ENCODE measurements around the gene CSNK1G1.
"Not testable (repeated sequence)": the region's sequence is repeated elsewhere in the genome, so short reads cannot be mapped to it uniquely, and the experiment has no call there.

CSNK1G1 gene

DNA sequence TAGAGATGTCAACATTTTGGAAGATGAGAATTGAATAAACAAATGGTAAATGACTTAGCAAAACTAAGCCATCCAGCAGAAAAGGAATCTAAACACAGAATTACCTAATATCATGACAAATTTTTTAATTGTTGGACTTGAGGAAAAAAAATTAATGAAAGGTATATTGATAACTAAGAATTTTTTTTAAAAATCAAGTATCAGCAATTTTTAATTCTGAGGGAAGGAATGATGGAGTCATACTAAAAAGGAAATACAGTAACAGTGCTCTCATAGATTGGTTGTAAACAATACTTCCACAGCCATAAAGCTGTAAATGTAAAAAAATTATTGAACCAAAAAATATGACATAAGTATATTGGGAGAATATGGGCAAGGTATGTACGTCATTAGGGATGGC, 68.0 kb downstream of the CSNK1G1 start:
- no peak for DNase-seq (ENCODE audit: low spot score)

DNA sequence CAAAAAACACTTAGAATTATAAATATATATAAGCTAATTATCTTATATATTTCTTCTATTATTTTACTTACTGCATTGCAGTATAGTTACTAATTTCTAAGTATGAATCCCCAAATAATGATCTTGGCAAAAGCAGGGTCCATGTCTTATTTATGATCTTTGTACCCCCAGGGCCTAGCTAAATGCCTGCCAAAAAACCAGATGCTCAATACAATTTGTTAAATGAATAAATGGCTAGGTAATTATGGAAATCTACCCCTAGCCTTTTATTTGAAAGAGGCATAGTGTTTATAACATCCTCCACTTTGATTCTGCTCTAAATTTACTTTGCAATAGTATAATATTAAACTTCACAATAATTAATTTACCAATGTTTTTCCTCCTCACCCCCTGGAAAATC, 69.5 kb downstream of the CSNK1G1 start:
- DNase-seq (ENCODE audit: low spot score) = no peak

DNA sequence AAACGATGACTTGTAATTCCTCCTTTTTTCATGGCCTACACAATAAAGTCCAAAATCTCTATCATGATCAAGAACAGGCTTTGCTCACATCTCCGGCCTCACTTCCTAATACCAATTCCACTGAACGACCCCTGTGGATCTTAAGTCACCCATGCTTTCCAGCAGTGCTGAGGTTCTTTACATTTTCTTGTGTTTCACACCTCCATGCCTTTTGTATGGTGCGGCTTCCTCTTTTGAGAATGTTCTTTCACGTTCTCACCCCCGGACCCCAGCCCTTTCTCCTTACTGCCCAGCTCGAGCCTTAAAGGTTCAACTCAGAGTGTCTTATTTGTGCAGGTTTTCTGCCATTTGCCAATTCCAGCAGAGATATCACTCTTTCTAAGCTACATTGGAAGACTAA, 70.1 kb downstream of the CSNK1G1 start:
- no peak for DNase-seq (ENCODE audit: low spot score)

DNA sequence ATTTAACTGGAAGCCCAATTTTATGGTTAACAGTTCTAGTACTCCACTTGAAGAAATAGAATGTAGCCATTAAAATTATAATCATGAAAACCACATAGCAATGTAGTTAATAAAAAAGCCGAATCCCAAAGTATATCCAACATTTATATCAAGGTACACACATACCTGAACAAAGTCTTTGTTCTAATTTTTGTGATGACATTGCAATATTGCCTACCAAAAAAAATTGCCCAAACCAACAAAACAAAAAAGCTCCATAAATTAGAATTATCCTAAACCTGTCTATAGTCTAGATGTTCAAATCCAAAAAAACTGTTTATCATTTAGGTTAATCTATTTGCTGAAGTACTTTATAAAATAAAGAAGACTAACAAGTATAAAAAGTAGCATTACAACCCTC, 70.8 kb downstream of the CSNK1G1 start:
- no peak for DNase-seq (ENCODE audit: low spot score)

DNA sequence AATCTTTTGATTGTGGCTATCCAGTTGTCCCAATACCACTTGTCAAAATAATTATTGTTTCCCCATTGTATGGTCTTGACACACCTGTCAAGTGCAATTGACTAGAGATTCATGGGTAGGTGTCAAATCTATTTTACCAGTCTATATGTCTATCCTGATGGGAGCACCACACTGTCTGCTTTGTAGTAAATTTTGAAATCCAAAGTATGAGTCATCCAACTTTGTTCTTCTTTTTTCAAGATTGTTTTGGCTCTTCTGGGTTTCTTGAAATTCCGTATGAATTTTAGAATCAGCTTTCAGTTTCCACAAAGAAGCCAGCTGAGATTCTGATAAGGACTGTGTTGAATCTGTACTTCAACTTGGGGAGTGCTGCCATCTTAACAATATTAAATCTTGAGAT, 71.9 kb downstream of the CSNK1G1 start:
- peak; percentile 8 for DNase-seq (ENCODE audit: low spot score)

DNA sequence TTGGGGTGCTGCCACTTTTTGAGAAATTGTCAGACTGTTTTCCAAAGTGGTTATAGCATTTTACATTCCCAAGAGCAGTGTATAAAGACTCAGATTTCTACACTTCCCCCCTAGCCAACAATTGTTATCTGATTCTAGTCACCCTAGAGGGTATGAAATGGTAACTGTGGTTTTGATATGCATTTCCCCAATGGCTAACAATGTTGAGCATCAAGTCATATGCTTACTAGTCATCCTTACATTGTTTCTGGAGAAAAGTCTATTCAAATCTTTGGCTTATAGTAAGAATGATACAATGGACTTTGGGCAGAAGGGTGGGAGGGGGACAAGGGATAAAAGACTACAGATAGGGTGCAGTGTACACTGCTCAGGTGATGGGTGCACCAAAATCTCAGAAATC, 73.3 kb downstream of the CSNK1G1 start:
- DNase-seq (ENCODE audit: low spot score) = no peak

DNA sequence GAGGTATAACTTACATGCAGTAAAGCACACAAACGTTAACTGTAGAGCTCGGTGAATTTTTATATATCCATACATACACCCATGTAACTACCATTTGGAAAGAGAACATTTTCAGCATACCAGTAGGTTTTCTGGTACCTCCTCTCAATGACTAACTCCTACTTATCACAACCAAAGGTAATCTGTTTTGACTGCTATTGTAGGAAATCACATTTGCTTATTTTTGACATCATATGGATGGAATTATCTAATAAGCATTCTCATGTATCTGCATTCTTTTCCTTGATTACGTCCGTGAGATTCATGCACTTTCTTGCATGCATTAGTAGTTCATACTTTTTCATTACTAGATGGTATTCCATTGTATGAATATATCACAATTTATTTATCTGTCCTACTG, 76.8 kb downstream of the CSNK1G1 start:
- DNase-seq (ENCODE audit: low spot score) = no peak

DNA sequence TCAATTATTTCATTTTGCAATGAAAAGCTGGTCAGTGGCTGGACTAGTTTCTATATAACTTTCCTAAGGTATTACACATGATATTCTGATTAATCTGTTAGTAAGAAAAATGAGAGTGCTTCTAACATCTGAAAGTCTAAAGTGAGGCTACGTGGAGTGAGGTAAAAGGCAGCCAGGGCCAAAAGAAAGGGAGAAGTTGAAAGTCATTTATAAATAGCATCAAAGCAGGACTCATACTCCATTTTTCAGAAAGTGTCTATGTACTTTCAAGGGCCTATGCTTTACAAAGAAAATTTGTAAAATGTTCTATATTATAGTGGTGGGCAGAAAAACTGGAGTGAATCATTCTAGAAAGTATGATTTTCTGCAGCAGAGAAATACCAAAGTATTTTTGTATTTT, 80.0 kb downstream of the CSNK1G1 start:
- DNase-seq (ENCODE audit: low spot score) = no peak

DNA sequence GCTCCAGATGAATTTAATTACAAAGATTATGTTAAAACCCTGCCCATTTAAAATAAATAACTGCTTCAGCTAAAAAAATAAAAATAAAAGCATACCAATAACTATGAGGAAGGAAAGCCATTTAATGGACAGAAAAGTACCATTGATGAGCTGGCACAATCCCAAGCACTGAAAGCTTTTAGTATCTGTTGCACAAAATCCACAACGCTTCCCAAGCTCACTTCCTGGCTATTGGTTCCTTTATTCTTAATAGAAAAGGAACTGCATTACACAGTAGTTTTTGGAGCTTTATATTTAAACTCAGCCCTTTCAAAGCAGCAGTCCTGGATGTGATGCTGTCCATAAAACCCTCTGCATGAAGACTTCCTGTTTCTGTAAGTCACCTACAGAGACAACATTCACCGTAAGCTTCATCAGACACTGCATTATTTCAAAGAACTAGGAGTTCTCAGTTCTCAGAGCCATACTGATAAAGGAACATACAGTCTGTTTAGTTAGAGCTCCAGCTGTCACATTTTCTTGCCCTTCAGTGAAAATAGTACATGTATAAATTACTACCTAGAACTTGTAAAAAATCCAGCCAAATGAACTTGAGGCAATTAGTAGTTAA, 81.5 kb downstream of the CSNK1G1 start:
- no peak for DNase-seq (ENCODE audit: low spot score)

DNA sequence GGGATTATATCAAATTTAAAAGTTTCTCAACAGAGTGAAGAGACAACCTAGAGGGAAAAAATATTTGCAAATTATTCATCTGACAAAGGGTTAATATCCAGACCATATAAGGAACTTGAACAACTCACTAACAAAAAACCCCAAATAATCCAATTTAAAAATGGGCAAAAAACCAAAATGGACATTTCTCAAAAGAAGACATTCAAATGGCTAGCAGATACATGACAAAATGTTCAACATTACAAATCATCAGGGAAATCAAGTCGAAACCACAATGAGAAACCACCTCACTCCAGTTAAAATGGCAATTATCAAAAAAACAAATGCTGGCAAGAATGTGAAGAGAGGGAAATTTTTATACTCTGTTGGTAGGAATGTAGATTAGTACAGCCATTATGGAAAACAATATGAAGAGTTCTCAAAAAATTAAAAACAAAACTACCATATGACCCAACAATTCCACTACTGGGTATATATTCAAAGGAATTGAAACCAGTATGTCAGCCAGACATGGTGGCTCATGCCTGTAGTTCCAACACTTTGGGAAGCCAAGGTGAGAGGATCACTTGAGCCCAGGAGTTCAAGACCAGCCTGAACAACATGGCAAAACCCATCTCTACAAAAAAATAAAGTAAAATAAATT, 88.5 kb downstream of the CSNK1G1 start:
- DNase-seq (ENCODE audit: low spot score) = no peak

DNA sequence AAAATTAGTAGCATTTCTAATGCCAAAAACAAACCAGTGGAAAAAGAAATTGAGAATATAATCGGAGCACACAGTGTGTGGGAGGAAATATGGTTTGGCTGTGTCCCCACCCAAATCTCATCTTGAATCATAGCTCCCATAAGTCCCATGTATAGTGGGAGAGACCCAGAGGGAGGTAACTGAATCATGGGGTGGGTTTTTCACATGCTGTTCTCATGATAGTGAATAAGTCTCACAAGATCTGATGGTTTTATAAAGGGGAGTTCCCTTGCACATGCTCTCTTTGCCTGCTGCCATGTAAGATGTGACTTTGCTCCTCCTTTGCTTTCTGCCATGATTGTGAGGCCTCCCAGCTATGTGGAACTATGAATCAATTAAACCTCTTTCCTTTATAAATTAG, 90.8 kb downstream of the CSNK1G1 start:
- DNase-seq (ENCODE audit: low spot score) = not testable (repeated sequence)

DNA sequence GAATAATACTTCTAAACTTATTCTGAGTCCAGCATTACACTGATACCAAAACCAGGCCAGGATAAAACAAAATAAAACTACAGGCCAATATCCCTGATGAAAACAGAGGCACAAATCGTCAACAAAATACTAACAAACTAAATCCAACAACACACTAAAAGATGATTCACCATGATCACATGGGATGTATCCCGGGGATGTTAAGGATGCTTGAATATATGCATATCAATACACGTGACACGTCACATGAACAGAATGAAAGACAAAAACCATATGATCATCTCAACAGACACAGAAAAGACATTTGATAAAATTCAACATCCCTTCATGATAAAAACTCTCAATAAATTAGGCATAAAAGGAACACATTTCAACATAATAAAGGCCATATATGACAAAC, 91.5 kb downstream of the CSNK1G1 start:
- no peak for DNase-seq (ENCODE audit: low spot score)

DNA sequence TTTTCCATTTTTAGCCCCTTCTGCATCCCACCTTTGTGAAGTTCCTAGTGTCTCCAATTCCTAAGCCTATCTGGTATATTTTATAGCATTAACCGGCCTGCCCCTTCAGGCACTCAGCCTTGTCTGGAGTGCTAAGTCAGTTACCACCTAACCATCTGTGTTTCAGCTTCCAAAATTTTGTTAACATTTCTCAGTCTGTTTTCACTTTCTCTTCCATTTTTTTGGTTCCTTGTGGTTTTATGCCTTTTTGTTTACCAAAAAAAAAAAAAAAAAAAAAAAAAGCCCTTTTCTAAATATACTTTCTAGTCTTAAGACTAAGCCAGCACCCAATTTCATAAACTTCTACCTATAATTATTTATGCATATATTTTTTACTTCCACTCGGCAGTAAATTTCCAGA, 92.4 kb downstream of the CSNK1G1 start:
- DNase-seq (ENCODE audit: low spot score) = no peak

DNA sequence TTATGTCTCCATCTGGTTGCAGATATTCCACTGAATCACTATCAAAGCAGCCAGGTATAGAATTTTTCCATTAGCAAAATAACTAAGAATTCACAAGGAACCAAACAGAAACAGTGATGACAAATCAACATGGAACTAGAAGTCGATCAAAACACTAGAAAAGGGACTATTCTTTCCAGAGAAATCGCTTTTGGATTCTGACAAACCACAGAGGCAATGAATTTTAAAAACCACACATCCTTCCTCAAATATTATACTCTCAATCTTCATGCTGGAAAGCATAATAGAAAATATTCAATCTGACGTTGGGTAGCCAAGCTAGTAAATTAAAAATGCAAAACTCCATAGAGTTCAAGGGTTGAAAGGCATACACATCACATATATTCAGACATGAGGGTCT, 99.9 kb downstream of the CSNK1G1 start:
- no peak for DNase-seq (ENCODE audit: low spot score)

DNA sequence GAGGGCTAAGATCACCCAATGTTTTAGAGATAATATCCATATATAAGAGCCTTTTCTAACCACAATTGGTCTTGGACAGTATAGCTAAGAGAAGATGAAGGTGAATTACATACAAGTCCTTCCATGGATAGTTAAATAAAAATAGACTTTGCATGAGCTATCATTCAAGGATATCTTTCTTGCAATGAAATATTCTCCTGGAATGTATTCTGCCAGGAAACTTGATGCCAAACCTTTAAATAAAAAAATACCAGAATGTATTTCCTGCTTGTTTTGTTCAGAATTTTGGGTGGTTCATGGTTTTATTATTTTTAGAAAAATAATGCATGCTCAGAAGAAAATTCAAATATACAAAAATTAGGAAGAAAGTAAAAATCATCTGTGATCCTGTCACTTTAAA, 104.3 kb downstream of the CSNK1G1 start:
- no peak for DNase-seq (ENCODE audit: low spot score)

DNA sequence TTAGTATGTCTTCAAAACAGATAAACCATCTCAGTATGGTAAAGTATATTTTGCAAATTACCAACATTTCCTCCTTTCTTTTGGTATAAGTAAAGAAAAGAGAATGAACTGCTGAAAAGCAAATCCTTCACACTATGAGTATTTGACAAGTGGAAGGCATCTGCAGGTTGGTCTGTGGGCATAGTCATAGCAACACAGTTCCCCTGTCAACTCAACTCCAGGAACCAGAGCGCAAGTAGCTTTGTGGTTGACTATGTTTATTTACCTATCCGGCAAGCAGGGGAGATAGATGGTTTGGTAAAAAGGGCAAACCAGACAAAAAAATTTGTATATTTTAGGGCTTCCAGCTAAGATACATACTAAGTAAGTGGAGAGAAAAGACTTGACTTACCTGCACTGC, 104.9 kb downstream of the CSNK1G1 start:
- no peak for DNase-seq (ENCODE audit: low spot score)

DNA sequence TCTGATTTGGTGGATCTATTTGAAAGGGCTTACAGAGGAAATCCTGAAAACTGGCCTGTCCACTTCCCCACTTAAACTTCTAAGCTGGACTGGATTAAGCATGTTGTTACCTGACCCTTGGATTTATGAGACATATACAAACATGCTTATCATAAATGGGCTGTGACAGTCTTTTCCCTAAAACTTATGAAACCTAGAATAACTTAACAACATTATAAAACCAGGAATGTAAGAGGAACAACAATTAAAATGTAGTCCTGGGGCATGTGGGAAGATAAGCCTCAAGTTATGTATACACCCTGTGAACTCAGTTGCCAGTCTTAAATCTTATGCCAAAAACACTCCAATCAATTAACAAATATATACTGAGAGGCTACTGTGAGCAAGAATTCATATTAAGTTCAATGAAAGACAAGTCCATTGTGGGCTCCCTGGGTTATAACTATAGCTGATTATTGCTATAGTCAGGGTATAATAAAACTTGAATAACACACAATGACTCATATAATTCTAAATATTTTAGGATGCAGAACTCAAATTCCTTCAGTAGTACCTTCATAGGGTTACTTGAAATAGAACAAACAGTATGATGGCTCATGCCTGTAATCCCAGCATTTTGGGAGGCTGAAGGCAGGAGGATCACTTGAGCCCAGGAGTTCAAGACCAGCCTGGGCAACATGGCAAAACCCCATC, 105.9 kb downstream of the CSNK1G1 start:
- no peak for DNase-seq (ENCODE audit: low spot score)

DNA sequence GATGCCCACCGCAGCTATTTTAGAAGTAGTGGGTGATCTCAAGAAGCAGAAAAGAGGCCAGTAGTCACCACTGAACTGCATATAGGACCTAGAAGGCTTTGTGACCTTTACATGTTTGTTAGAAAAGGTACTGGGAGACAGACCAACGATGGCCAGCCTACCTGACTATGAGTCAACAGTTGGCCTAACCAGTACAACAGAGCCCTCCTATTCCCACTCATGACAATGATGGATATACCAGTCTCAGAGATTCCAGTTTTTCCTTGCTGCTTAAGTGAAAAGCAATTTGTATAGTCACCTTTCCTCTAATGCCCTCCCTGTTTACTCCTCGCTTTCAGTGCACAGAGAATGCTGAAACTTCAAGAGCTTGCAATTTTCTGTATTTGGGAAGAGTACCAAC, 106.6 kb downstream of the CSNK1G1 start:
- no peak for DNase-seq (ENCODE audit: low spot score)

DNA sequence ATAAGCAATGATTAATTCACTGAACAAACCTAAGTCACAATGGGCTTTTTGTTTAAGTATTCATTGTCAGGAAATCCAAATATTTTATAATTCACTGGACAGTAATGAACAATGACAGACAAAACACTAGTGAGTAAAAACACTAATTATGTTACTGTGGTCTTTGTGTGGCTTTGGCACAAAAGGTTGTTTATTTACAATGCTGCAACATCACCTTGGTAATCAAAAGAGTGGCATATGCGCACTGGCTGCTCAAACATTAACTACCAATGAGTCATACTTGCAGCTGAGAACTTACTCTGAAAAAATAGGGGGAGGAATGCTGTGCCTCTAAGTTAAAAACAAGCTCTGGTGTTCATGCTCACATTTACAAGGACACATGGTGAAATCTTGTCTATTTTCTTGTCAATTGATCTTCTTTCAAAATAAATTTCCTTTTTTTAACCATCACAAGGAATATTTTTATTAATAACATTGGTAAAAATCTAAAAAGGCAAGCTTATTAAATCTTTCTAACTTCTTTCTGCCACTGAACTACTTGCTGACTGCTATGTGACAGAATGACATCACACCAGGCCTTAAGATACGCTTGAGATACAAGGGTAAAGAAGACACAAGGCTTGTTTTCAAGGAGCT, 107.9 kb downstream of the CSNK1G1 start:
- peak; percentile 69 for DNase-seq (ENCODE audit: low spot score)

DNA sequence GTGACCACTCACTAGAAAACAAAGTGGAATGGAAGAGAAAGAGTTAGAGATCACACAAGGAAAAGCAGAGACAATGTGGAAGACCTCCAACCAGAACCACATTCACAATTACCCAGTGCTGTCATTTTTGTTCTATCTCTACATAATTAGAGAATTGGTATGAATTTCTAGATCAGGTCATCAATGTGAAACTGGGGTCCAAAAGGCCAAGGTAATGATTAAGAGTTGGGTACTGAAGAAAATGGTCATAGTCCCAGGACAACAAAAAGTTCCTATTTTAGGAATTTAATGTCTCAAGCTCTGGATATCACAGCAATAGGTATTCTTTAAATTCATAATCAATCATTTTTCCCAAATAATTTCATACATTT, 108.5 kb downstream of the CSNK1G1 start:
- no peak for DNase-seq (ENCODE audit: low spot score)

DNA sequence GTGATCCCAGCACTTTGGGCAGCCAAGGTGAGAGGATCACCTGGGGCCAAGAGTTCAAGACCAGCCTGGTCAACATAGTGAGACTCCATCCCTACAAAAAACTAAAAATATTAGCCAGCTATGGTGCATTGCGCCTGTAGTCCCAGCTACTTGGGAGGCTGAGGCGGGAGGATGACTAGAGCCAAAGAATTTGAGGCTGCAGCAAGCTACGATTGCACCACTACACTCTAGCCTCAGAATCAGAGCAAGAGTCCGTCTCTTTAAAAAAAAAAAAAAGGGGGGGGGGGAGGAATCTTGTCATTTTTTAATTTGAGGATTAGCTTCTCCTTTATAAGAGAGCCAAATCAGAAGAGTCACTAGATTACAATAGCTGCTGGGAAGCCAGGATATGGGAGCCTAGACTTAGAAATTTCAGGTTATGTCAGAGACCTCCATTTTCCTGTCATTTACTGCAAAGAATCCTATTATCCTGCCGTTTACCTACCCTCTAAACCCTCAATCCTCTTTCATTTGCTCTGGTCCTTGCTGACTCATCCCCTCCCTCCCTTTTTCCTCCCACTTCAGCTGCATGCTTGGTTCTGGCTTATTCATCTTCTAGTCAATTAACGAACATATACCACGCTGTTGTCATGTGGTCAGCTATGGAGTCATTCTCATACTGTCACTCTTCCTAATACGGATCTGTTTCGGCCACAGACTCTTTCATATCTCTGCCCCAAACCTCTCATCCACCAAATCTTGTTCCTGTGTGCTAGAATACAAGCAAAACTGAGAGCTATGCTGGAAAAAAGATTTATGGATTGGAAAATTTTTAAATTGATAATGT, 109.4 kb downstream of the CSNK1G1 start:
- peak; percentile 38 for DNase-seq (ENCODE audit: low spot score)

DNA sequence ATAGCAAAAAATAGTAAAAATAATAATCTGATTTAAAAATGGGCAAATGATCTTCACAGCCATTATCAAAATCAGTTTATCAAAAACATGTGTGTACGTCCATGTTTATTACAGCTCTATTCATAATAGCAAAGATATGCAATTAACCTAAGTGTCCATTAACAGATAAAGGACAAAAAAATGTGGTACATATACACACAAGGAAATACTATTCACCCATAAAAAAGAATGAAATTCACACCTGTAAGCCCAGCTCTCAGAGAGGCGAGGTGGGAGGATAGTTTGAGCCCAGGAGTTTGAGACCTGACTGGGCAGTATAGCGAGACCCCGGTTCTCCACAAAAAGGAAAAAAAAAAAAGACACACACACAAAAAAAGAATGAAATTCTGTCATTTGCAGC, 110.6 kb downstream of the CSNK1G1 start:
- DNase-seq (ENCODE audit: low spot score) = no peak

Data from AG08396 (cell line).